Ecto neural progenitor cell (in vitro differentiated cells): ENCODE measurements around the gene DYTN.
"Not testable (repeated sequence)": the region's sequence is repeated elsewhere in the genome, so short reads cannot be mapped to it uniquely, and the experiment has no call there.

Experiments
- DNase-seq: peaks from one replicate; pipeline ENCODE4 v3.0.0-alpha.2; 2018; ENCODE audit warnings: low spot score

DYTN gene, protein sequence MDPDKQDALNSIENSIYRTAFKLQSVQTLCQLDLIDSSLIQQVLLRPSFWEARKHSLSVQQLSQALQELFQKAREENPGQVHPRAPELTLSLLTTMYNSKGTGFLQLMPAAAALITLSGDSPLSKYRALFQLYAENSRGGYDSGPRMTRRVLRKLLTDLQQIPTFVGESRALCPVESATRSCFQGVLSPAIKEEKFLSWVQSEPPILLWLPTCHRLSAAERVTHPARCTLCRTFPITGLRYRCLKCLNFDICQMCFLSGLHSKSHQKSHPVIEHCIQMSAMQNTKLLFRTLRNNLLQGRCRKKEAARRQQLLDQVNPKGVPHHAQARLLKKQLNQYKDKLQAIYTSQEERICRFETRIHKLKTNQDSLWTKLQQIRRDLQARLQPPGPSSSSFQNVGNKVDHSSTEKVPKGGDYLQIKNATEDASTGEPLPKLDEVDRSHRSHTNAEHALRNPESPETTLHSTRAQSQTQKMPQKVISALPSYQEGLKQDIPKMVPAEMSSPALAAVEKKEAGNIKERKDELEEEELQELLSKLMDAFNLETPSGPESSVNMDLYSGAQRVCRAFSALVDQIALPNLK

DNA sequence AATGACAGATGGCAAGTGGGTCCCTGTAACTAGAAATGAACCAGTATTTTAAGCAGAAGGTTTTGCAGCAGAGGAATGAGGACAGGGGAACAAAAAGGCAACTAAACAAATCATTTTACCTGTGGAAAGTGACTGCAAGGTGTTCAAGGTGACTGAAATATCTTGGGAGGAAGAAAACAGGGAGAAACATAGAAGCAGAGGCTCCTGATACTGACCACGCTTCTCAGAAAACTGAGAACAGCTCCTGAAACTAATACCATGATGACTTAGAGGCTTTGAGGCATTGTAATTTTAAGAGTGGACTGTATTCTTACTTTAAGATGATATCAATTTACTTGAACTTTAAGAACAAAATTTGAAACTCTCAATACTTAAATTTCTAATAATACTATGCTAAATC is at the start of gene DYTN:
DYTN (minus strand) TSS at position 101 of the 400 bp plus-strand sequence. CDS start 117 bp downstream, outside the sequence.
- no peak for DNase-seq

DNA sequence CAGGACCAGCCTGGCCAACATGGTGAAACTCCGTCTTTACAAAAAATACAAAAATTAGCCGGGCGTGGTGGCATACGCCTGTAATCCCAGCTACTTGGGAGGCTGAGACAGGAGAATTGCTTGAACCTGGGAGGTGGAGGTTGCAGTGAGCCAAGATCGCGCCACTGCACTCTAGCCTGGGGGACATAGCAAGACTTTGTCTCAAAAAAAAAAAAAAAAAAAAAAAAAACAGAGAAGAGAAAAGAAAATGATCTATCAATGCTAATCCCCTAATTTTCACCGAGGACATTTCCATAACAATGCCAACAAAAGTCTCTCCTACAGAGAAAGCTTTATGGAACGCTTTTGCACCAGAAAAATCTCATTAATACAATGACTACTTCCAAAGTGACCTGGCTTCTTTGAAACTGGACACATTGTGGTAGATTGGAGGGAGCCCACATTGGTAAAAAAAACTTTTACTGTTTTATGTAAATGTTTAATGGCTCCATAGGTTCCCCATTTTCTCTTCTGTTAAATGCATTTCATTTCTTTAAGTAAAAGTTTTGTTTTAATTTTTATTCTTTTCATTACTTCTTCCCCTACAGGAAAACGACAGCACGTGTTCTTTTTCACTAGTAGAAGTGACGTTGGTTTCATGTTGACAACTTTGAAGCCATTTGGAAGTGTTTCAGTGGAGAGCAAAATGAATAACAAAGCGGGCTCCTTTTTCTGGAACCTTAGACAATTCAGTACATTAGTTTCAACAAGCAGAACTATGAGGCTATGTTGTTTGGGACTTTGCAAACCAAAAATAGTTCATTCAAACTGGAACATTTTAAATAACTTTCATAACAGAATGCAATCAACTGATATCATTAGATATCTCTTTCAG is 48.1 kb upstream of the DYTN start:
- DNase-seq = no peak

DNA sequence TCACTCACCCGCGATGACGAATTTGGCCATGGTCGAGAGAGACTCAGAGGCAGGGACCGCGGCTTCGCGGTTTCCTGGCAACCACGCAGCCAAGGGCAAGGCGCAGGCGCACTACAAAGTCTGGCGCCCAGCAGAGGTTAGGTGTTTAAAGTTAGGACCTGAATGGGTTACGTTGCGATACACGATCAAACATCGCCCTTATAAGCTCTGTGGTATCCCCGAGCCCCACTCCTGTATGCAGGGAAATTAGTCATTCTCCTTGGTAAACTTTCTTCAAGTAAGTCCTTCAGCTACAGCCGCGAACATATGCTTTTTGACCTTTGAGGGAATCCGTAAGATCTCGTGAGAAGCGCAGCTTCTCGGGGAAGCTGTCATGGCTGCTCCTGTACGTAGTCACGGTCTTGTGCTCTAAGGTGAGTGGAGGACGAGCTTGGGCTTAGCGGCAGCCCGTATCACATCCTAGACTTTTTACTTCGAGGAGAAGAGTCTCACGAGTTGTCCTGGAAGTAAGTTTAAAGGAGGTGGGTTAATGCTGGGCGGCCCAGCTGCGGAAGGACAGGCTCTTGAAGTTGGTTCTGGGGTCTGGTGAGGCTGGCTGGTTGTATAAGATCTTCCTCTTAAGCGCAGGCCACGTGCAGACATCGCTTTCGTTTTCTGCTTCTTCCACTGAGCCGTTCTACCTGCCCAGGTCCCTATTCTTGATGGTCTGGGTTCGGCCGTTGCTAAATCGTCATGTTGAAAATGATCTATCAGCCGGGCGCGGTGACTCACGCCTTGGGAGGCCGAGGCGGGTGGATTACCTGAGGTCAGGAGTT is 47.3 kb upstream of the DYTN start, which contains the start of the genes FASTKD2 and MDH1B:
FASTKD2 (plus strand) TSS at position 365 of the 815 bp plus-strand sequence. CDS start 1,088 bp downstream, outside the sequence.
MDH1B (minus strand) TSS at position 87 of the 815 bp plus-strand sequence; CDS start at position 30, 57 bp downstream.
- peak; percentile 91 for DNase-seq

DNA sequence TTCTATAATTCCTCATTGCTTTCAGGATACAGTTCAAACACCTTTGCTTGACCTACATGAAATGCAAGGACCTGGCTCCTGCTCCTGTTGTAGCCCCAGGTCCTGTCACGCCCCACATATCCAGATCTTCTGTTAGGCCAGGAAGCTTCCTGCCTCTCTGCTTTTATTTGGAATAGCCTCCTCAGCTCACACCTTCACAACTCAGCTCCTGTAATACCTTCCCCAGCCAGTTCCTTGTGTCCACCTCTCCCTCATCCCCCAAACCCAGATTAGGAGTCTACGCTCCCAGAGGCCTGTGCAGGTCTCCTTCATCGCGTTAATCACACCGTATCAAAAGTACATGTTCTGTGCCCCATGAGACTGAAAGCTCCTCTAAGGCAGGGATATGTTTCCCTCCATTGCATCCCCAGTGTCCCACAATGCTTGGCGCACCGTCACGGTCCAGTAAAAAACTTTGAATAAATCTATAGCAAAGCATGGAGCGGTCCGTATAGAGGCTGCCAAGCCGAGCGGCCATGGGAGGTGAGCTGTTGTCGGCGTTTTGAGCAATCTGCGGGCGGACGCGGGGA is 46.6 kb upstream of the DYTN start:
- DNase-seq = no peak

DNA sequence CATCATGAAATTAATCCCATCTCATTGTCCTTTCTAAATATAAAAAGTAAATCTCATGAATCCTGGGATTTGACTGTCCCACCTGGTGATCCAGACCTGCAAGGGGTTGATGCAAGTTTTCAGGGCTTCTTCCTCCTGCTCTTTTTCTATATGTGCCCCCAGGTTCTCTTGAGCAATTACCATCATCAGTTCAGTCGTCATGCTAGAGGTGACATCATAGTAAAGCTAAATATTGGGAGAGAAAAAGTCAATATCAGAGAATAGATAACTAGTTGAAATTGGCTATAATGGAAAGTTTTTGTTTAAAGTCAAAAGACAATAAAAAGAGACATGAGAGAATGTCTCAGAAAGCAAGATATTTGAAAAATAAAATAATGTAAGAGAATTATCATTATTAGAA is 38.6 kb upstream of the DYTN start:
- DNase-seq = no peak

DNA sequence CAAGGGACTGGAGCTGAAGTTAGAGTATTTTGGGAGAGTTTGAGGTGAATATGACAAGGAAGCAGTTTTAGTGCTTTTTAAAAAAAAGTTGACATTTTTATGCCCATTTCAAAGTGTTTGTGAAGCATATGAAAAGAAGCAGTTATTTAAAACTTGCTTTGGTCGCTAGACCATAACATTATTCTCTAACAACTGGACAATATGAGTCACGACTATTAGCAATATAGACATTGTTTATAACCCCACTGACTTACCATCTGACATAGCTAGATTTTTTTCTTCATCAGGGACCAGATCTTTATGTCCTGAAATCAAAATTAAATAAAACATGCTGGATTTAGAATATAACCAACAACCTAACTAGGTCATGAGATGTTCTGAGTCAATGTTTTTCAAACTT is 22.6 kb upstream of the DYTN start:
- DNase-seq = no peak

DNA sequence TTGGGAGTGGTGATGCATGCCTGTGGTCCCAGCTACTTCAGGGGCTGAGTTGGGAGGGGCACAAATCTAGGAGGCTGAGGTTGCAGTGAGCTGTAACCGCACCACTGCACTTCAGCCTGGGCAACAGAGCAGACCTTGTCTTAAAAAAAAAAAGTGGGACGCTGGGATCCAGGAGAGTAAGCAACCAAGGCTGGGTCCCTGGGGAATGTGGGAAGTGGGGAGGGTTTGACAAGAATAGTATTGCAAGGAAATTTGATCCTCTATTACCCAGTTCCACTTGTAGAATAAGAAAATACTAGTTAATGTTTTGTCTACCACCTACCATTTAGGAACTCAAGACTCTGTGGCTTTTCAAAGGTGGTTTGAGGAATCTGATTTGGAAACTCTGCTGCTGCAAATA is 21.1 kb upstream of the DYTN start:
- no peak for DNase-seq

DNA sequence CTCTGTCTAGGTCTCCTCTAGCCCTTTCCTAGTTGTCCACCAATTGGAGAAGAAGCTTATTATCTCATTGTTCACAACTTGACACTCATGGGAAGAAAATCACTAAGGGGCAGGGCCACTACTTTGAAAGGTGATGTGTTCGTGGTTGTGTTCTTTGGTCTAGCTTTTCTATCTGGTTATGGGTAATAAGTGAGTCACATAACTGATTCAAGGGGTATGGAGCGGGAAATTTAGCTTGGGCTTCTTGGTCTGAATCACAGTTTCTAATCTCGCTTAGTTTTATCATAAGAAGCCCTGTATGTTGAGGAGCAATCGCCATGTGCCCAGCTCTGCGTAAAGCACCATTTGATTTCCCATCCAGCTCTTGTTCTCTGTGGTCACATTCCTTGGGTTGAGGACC is 18.7 kb upstream of the DYTN start:
- DNase-seq = no peak

DNA sequence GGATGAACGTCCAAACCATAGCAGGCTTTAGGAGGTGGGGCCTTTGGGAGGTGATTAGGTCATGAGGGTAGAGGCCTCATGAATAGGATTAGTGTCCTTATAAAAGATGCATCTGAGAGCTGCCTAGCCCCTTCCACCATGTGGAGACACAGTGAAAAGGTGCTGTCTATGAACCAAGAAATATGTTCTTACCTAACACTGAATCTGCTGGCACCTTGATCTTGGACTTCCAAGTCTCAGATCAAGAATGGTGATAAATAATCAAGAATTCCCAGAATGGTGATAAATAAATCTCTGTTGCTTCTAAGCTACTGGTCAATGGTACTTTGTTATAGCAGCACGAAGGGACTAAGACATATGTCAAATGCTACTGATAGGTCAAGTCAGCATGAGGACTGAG is 15.1 kb upstream of the DYTN start:
- DNase-seq = no peak

DNA sequence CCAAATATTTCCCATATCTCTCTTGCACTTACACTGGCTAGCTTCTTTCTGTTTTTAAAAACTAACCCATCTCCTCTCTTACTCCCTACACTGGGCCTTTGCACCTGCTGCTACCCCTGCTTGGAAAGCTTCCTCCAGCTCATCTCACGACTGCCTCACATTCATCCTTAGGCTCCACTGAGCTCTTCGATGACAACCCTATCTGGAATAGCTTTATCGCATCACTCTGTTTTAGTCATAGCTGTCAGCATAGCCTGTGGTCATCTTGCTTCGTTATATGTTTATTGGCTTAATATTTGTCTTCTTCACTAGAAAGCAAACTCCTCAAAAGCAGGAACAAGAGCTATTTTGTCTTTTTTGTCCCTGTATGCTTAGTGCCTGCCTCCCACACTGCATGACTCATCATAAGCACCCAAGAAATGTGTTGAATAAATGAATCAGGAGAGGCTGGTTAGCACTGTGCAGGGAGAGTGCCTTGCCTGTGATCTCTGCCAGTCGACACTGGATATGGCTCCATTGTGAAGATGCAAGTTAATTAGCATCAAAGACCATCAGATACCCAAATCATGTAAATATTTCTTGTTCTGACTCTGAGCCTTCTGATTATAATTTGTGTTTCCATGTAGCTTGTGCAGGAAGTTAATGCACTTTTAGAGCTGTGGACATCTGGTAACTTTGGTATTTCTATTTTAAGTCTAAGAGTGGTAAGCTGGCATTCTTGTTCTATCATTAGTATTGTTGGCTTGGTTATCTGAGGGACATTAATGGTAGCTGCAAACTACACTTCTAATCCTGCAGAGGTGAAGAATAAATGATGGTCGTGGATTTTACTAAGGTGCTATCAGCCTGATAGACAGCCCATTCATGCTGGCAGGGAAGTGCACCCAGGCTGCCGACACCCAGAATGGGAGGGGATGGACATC is 10.3 kb upstream of the DYTN start:
- no peak for DNase-seq

DNA sequence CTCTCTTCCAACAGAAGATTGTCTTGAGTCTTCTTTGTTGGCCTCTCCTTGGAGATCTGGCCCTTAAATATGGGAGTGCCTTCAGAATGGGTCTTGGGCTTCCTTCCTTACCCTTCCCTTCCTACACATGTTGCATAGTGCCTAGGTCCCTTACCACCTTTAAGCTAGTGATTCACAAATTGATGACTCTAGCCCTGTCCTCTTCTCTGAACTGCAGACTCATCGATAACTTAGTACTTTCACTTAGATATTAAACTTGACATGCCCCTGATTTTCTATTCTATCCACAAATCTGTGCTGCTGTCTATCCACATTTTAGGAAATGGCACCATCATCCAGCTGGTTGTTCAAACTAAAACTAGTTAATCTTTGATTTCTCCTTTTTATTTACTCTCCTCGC is 9.1 kb upstream of the DYTN start:
- DNase-seq = no peak

DNA sequence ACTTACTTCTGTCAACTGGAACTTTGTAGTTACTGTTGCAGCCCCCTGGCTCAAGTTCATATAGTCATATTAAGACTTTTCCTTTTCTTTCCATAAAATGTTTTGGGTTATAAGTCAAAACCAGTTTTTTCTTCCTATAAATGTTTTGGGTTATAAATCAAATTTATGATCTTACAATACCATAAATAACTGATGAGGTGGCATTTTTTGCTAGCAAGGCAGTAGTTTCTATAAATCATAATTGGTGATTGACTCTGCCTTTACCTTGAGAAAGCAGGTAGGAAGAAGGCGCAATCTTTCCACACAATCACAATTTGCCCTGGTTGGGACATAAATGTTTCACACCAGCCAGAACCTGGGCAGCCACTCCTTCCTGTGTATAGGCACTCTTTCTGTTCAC is 5.1 kb upstream of the DYTN start:
- DNase-seq = no peak

DNA sequence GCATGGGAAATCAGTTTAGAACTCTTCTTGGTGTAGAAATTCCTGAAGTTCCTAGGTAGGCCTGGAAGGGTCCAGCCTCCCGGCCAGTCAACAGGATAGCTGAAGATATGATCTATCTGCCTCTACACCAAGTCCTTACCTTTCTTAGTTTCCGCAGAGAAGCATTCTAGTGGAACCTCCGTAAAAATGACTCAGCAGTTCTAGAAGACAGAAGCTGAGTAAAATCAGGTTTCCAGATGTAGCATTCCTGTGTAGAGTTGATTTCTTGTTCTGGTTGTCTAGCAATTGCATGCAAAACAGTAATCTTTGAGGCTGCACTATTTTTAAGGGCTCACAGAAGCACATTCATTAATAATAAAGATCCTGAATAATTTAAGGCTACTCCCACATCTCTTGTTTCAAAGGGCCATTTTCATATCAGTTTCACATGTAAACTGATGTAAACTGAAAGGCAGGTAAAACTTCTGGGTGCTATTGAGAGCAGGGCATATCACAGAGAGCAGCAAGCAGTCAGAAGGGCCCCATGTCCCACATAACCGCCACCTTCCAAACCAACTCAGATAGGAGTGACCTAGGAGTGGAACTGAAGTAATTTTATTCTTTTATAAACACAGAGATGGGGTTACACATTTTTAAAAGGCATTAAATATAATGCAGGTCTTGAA is 3.2 kb upstream of the DYTN start:
- DNase-seq = no peak

DNA sequence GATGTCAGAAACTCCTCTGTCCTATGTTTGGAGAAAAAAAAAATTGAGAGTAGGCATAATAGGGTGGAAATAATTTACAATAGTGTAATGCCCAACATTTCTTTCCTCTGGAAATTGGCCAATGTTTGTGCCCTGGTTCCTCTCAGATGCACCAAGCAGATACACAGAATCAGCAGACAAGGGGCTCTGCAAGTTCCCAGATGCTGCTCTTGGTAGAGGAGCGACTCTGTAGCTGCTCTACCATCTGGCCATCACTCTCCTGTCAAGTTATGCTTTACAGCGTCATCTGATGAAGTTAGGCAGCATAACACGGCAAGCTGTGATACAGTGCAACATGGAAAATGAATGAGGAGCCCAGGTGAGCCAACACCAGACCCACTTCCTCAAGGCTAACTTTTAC is 1.6 kb downstream of the DYTN start:
- no peak for DNase-seq

DNA sequence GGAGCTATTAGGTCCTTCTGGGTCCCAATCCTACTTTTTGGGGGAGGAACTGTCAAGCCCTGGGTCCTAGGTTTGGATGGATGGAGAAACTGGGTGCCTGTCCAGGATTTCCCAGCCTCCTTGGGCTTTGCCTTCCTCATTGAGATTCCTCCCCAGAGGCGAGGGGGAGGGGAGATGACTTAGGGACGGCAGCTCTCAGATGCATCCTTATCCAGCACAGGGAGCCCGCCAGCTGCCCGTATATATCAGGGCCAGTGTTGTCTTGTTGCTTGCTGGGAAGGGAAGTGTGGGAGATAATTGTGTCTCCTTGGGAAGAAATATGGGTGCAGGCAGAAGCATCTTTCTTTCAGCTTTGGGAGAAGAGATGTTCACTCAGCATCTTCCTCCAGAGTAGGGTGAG is 3.0 kb downstream of the DYTN start:
- not testable (repeated sequence) for DNase-seq

DNA sequence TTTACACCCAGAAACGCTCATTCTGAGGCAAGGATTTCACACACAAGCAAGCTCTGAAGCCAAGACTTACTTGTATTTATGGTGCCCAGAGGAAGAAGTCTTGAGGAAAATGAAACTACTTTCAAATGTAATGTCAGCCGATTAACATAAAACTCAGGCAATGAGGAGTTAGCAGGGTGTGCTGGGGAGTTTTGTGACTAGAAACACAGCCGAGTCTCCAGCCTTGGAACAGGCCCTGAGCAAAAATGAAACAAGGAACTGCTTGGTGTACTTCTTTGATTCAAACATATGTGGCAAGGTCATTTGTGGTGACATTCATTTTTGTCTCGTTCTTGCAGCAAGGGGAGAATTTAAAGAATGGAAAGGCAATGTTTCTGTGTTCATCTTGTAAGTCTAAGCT is 4.5 kb downstream of the DYTN start:
- DNase-seq = no peak

DNA sequence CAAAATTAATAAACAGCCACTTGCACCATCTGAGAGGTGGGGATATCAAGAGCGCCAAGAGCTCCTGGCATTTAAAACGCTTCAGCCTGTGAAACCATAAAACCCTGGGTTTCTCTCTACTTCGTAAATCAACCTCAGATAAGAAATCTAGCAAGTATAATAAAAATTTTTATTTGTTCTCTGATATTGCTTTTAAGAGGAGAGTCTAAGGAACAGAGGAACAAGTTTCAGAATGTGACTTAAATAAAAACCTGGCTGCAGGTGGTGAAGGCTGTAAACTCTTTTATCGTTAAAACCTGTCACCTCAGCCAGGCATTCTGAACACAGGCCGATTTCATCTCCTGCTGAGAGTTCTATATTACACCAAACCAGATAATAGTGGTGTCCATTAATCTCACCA is 9.9 kb downstream of the DYTN start:
- DNase-seq = no peak

DNA sequence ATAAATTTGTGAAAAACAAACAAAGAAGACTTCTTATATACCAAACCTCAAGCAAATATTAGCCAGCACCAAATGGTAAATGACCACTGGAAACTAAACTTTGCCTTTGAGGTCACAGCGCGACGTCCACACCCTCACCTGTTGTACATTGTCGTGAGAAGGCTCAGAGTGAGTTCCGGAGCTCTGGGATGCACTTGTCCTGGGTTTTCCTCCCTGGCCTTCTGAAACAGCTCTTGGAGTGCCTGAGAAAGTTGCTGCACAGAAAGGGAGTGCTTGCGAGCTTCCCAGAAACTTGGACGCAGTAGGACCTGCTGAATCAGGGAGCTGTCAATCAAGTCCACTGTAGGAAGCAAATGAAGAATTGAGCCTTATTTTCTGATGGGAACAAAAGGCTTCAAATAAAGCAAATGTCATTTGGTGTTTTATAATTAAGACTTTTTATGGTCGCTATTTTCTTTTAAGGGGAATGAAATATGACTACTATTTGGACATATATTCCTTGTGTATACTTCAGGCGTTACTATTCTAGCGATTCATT is 11.0 kb downstream of the DYTN start:
- DNase-seq = no peak

DNA sequence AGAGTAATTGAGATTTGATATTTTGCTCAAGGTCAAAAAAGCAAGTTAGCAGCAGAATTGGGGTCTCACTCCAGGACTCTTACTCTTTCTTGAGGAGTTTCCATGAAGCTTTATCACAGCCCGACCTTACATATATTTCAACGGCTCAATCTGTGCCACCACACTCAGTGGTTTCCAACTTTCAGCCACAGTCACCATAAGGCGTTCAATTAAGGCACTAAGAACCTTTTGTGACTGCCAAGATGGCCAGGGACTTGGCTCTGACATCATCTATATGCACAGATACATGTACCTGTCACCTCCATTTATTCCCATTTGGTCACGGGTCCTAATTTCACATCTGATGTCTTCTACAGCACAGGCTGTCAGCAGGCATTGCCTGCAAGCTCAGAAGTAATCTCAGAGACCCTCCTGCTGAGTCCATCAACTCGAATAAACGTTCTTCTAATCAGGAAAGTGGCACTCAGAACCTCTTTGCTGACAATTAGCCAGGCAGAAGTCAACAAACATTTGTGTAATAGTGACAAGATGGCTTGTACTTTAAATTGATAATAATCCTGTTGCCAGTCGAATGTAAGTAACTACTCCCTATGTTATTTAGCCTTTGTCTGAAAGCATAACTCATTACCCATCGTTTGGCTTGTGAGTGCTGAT is 16.1 kb downstream of the DYTN start:
- no peak for DNase-seq
